PFSK-1 (cell line): ENCODE data around the gene ZMIZ2.

Experiments used
- FOXP2 ChIP-seq: optimal IDR thresholded peaks from 2 replicates; pipeline ENCODE3; 2011; ENCODE audit warnings: borderline replicate concordance, control low read depth, inconsistent platforms; ENCODE audit not compliant: insufficient read depth; ENCODE audit errors: extremely low read length, extremely low read depth
- POLR2AphosphoS5 ChIP-seq: IDR thresholded peaks from 2 replicates; pipeline ENCODE4 v1.6.1; 2012; ENCODE audit warnings: low read depth, mild to moderate bottlenecking, control low read depth, low read length, moderate library complexity
- SIN3A ChIP-seq: IDR thresholded peaks from 2 replicates; pipeline ENCODE4 v1.6.1; 2012; ENCODE audit warnings: mild to moderate bottlenecking, low read length, moderate library complexity, borderline replicate concordance; ENCODE audit not compliant: insufficient read depth
- TAF1 ChIP-seq: IDR thresholded peaks from 2 replicates; pipeline ENCODE4 v1.6.1; 2012; ENCODE audit warnings: low read length, control low read depth, borderline replicate concordance; ENCODE audit not compliant: insufficient read depth
- TF ChIP-seq, protein P1 (sequence below), 2 experiments: IDR thresholded peaks; 2 replicates each; pipeline versions ENCODE4 v1.6.1 to v1.8.0; 2011 to 2012; ENCODE audit warnings: low read depth in 2 of 2, low read length in 2 of 2, control low read depth in 1 of 2, inconsistent platforms in 1 of 2, mild to moderate bottlenecking in 1 of 2, moderate library complexity in 1 of 2; ENCODE audit not compliant: insufficient read depth in 1 of 2

ZMIZ2 gene

DNA sequence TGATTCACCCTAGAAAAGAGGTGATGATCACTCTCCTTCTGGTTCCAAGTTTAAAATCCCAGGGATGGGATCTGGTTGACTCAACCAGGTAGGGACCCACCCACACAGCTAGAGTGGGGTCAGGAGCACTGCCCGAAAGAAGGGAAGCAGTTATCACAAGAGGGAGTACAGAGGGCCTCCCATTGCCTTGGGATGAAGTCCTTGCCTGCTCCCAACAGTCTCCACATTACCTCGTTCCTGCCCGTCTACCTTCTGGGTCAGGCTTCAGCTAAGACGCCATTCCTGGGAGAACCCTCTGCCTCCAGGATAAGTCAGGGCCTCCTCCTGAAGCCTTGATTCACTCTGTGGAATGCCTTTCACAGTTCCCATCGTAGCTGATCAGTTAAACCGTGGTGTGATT, 23.8 kb downstream of the ZMIZ2 start:
- TF ChIP-seq POLR2AphosphoS5, result no peak
- TF ChIP-seq TAF1, result no peak
- no peak for TF ChIP-seq SIN3A

DNA sequence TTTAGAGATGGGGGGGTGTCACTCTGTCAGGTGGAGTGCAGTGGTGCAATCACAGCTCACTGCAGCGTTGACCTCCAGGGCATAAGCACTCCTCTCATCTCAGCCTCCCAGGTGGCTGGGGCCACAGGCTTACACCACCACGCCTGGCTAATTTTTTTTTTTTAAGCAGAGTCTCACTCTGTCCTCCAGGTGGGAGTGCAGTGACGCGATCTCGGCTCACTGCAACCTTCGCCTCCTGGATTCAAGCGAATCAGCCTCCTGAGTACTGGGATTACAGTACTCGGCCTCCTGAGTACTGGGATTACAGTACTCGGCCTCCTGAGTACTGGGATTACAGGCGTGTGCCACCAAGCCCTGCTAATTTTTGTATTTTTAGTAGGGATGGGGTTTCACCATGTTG, 24.2 kb downstream of the ZMIZ2 start:
- TF ChIP-seq POLR2AphosphoS5 (no peak), SIN3A (no peak), TAF1 (no peak), FOXP2 (no peak)
- TF ChIP-seq, protein P1, sequence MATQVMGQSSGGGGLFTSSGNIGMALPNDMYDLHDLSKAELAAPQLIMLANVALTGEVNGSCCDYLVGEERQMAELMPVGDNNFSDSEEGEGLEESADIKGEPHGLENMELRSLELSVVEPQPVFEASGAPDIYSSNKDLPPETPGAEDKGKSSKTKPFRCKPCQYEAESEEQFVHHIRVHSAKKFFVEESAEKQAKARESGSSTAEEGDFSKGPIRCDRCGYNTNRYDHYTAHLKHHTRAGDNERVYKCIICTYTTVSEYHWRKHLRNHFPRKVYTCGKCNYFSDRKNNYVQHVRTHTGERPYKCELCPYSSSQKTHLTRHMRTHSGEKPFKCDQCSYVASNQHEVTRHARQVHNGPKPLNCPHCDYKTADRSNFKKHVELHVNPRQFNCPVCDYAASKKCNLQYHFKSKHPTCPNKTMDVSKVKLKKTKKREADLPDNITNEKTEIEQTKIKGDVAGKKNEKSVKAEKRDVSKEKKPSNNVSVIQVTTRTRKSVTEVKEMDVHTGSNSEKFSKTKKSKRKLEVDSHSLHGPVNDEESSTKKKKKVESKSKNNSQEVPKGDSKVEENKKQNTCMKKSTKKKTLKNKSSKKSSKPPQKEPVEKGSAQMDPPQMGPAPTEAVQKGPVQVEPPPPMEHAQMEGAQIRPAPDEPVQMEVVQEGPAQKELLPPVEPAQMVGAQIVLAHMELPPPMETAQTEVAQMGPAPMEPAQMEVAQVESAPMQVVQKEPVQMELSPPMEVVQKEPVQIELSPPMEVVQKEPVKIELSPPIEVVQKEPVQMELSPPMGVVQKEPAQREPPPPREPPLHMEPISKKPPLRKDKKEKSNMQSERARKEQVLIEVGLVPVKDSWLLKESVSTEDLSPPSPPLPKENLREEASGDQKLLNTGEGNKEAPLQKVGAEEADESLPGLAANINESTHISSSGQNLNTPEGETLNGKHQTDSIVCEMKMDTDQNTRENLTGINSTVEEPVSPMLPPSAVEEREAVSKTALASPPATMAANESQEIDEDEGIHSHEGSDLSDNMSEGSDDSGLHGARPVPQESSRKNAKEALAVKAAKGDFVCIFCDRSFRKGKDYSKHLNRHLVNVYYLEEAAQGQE (IDR thresholded peaks at IDR 0.05; ENCODE audit: insufficient read depth in 1 of 2, low read depth in 2 of 2, low read length in 2 of 2), result no peak

DNA sequence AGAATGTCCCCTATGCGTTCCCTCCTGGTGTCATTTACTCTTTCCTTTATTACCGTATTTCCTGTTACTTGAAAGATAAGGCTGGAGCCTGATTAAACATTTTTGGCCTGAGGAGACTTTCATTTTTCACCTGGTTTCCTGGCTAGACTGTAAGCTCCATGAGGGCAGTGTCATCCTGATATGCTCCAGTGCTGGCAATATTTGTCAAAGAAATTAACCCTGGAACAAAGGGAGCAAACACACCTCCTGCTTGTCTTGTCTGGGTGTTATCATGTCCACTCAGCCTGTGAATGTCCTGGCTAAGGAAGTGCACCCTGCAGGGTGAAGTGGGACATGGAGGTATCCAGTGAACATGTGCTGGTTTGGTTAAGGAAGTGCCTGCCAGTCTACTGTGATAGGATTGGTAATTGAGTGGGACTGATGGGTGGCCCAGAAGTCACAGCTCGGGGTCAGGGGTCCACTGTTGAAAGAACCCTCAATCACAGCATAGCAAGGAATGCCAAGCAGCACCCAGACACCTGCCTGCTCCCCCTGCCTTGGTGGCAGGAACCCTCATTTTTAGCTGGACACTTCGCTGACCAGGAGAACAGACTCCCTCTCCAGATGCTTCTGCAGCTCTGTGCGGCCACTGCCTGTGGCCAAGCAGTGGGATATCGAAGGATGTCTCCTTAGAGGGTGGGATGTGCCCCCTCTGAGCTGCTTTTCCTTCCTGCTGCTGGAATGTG, 26.9 kb downstream of the ZMIZ2 start:
- TF ChIP-seq TAF1 (no peak), SIN3A (no peak), POLR2AphosphoS5 (no peak), FOXP2 (no peak)
- TF ChIP-seq, protein P1 (IDR thresholded peaks at IDR 0.05; ENCODE audit: insufficient read depth in 1 of 2, low read depth in 2 of 2, low read length in 2 of 2), result no peak

DNA sequence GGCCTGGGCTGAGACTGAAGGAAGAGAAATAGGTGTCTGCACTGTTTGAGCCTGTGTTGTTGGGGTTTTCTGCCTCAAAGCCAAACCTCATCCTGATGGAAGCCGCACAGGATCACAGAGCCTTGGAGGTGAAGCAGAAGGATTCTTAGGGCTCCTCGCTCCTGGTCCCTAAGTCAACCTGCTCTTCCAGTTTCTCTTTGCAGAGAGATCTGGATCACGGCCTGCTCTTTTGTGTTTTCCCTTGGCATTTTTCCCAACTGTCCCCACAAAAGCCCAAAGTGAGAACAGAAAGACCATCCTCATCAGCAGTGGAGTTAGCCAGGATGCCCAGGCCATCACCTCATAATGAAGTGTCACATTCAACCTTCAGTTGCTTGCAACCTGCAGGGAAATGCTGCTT, 27.6 kb downstream of the ZMIZ2 start:
- TF ChIP-seq POLR2AphosphoS5 (no peak), FOXP2 (no peak), SIN3A (no peak), TAF1 (no peak)
- TF ChIP-seq, protein P1 (IDR thresholded peaks at IDR 0.05; ENCODE audit: insufficient read depth in 1 of 2, low read depth in 2 of 2, low read length in 2 of 2), result no peak

DNA sequence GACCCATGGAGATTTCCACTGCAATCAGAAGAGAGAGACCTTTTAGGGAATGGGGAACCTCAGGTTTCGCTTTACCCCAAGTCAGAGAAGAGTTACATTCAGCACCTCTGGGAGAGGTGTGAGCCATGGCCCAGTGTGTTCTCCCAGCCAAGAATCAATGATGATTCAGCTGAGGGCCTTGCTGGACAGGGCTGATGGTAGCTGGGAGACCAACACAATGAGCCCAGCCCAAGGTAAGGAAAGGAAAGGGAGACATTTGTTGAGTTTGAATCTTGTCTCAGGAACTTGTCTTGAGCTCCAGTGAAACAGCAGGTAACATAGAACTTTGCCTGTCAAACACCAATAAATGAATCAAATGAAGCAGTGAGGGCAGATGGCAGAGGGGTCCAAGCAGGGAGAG, 33.8 kb downstream of the ZMIZ2 start:
- no peak for TF ChIP-seq FOXP2
- TF ChIP-seq, protein P1 (IDR thresholded peaks at IDR 0.05; ENCODE audit: insufficient read depth in 1 of 2, low read depth in 2 of 2, low read length in 2 of 2), result peak in 1 of 2 experiments; percentile 51; a peak in 1 of 4 replicates
